Measurements from ENCODE around the gene PPFIA4. TPM values are rescaled to one million over a fixed set of nuclear protein-coding genes. Genes with fewer than 3 reads are reported as not detected.
A peak's percentile ranks its signal among the peaks of the same experiment; 100 is the strongest.

PPFIA4 gene
- total RNA-seq, 1 experiment from 2014 or later: 33.2 TPM

GRCh38 chr1:203040513-203041275 lies 14.4 kb downstream of the PPFIA4 start:
- DNase-seq (ENCODE audit: low read depth): no peak

GRCh38 chr1:203041351-203041932 lies 15.2 kb downstream of the PPFIA4 start:
- no peak for DNase-seq (ENCODE audit: low read depth)

GRCh38 chr1:203043830-203044545 lies 17.7 kb downstream of the PPFIA4 start:
- no peak for DNase-seq (ENCODE audit: low read depth)

GRCh38 chr1:203044546-203045250 lies 18.4 kb downstream of the PPFIA4 start:
- DNase-seq (ENCODE audit: low read depth): no peak

- no peak for DNase-seq (ENCODE audit: low read depth)
Observed at GRCh38 chr1:203045336-203045735, 19.0 kb downstream of the PPFIA4 start.

GRCh38 chr1:203045821-203046594 lies 19.7 kb downstream of the PPFIA4 start:
- DNase-seq (ENCODE audit: low read depth): no peak

GRCh38 chr1:203046984-203047630 lies 20.8 kb downstream of the PPFIA4 start:
- DNase-seq (ENCODE audit: low read depth): peak; percentile 87

- no peak for DNase-seq (ENCODE audit: low read depth)
Observed at GRCh38 chr1:203048086-203048485, 21.8 kb downstream of the PPFIA4 start.

GRCh38 chr1:203048555-203049051 lies 22.3 kb downstream of the PPFIA4 start:
- no peak for DNase-seq (ENCODE audit: low read depth)

GRCh38 chr1:203049077-203049476 lies 22.8 kb downstream of the PPFIA4 start:
- no peak for DNase-seq (ENCODE audit: low read depth)

GRCh38 chr1:203049576-203050180 lies 23.4 kb downstream of the PPFIA4 start:
- peak; percentile 46 for DNase-seq (ENCODE audit: low read depth)

GRCh38 chr1:203050826-203051225 lies 24.5 kb downstream of the PPFIA4 start:
- DNase-seq (ENCODE audit: low read depth): no peak

GRCh38 chr1:203051841-203052324 lies 25.6 kb downstream of the PPFIA4 start:
- DNase-seq (ENCODE audit: low read depth): peak; percentile 94

GRCh38 chr1:203052601-203053000 lies 26.3 kb downstream of the PPFIA4 start:
- DNase-seq (ENCODE audit: low read depth): peak; percentile 12

GRCh38 chr1:203054184-203054583 lies 27.9 kb downstream of the PPFIA4 start:
- no peak for DNase-seq (ENCODE audit: low read depth)

GRCh38 chr1:203054642-203055041 lies 28.4 kb downstream of the PPFIA4 start:
- DNase-seq (ENCODE audit: low read depth): no peak

- no peak for DNase-seq (ENCODE audit: low read depth)
Observed at GRCh38 chr1:203055161-203055799, 29.0 kb downstream of the PPFIA4 start.

GRCh38 chr1:203056012-203056411 lies 29.7 kb downstream of the PPFIA4 start:
- DNase-seq (ENCODE audit: low read depth): no peak

- DNase-seq (ENCODE audit: low read depth): no peak
Observed at GRCh38 chr1:203056516-203056915, 30.2 kb downstream of the PPFIA4 start.
